Measurements from ENCODE around the gene HSD17B3. TPM values are rescaled to one million over a fixed set of nuclear protein-coding genes. Genes with fewer than 3 reads are reported as not detected.

Gene HSD17B3
- total RNA-seq (1 to 10 TPM in 1 of 7 donors, under 1 TPM in 4, not detected in 2; 0.34 to 1.4 (median 0.82) TPM), polyA plus RNA-seq (1 to 10 TPM in 2 of 3 donors, under 1 TPM in 1; 0.90 to 3.9 (median 1.1) TPM)
- long read RNA-seq, donor 1: 0 reads
- long read RNA-seq, donor 2: 0 reads

GRCh38 chr9:96302021-96302420, at the start of gene HSD17B3:
Gene HSD17B3 (minus strand): TSS chr9:96302176. CDS start chr9:96302104, 72 bp downstream.
- no peak for DNase-seq
- intact Hi-C loops (cut with DNase I; ENCODE audit: low total_unique reads): no loop called here
- Histone ChIP-seq H3K4me1 (no peaks in the 10 kb centered on the region), H3K27ac (no peak within 1 kb of the TSS), H3K9me3 (peaks cover 0 to 9% (median 0%) of the 10 kb centered on the region in 8 donors), H3K4me3 (no peak within 1 kb of the TSS), H3K36me3 (no peaks in the 10 kb centered on the region), H3K27me3 (replicated peaks in 1 of 7) (no peaks in the 10 kb centered on the region)
- no peak for TF ChIP-seq CTCF (IDR thresholded peaks at IDR 0.05 in 8 of 11, conservative IDR thresholded peaks at IDR 0.05 in 3 of 11)
- no peak for TF ChIP-seq POLR2AphosphoS5 (IDR thresholded peaks at IDR 0.05)
- TF ChIP-seq POLR2A (IDR thresholded peaks at IDR 0.05): no peak
- WGBS, 5 donors: 79 to 92% (median 88%) methylated on average over 6 of the region's 6 CpGs

- peaks cover 0 to 9% (median 5%) of the 10 kb centered on the region in 8 donors for H3K9me3 ChIP-seq
- no peak overlapping the region for H3K27ac ChIP-seq
- no peak for DNase-seq
- no peaks in the 10 kb centered on the region for H3K27me3 ChIP-seq (replicated peaks in 1 of 7)
- WGBS, 5 donors: 88 to 98% (median 97%) methylated on average over 1 of the region's 1 CpG
- no peak for TF ChIP-seq POLR2A (IDR thresholded peaks at IDR 0.05)
- TF ChIP-seq POLR2AphosphoS5 (IDR thresholded peaks at IDR 0.05): no peak
- TF ChIP-seq CTCF (IDR thresholded peaks at IDR 0.05 in 8 of 11, conservative IDR thresholded peaks at IDR 0.05 in 3 of 11): no peak
- intact Hi-C loops (cut with DNase I; ENCODE audit: low total_unique reads): no loop called here
- no peak overlapping the region for H3K4me3 ChIP-seq
- no peaks in the 10 kb centered on the region for H3K4me1 ChIP-seq
- peaks cover 0 to 39% (median 4%) of the 10 kb centered on the region in 6 donors for H3K36me3 ChIP-seq
Measured at GRCh38 chr9:96350866-96351265, 48.9 kb upstream of the HSD17B3 start.

GRCh38 chr9:96348261-96348660, 46.3 kb upstream of the HSD17B3 start:
- TF ChIP-seq CTCF (IDR thresholded peaks at IDR 0.05 in 8 of 11, conservative IDR thresholded peaks at IDR 0.05 in 3 of 11): no peak
- TF ChIP-seq POLR2A (IDR thresholded peaks at IDR 0.05): no peak
- no peak for TF ChIP-seq POLR2AphosphoS5 (IDR thresholded peaks at IDR 0.05)
- 88 to 100% (median 96%) methylated on average over 5 of the region's 5 CpGs for whole genome bisulfite sequencing, 5 donors
- H3K27me3 ChIP-seq (replicated peaks in 1 of 7): no peaks in the 10 kb centered on the region
- intact Hi-C loops (cut with DNase I; ENCODE audit: low total_unique reads): no loop called here
- H3K36me3 ChIP-seq: peaks cover 0 to 22% (median 4%) of the 10 kb centered on the region in 6 donors
- H3K4me3 ChIP-seq: no peak overlapping the region
- no peak for DNase-seq
- no peak overlapping the region for H3K27ac ChIP-seq
- peaks cover 0 to 9% (median 5%) of the 10 kb centered on the region in 8 donors for H3K9me3 ChIP-seq
- H3K4me1 ChIP-seq: peaks cover 0 to 5% (median 0%) of the 10 kb centered on the region in 6 donors

- 89 to 97% (median 94%) methylated on average over 9 of the region's 9 CpGs for WGBS, 5 donors
- no peak for DNase-seq
- Histone ChIP-seq H3K9me3 (peaks cover 0 to 9% (median 5%) of the 10 kb centered on the region in 8 donors), H3K27ac (no peak overlapping the region), H3K27me3 (replicated peaks in 1 of 7) (no peaks in the 10 kb centered on the region), H3K36me3 (peaks cover 0 to 28% (median 3%) of the 10 kb centered on the region in 6 donors), H3K4me3 (no peak overlapping the region), H3K4me1 (peaks cover 0 to 5% (median 0%) of the 10 kb centered on the region in 6 donors)
- intact Hi-C loops (cut with DNase I; ENCODE audit: low total_unique reads): no loop called here
- TF ChIP-seq CTCF (IDR thresholded peaks at IDR 0.05 in 8 of 11, conservative IDR thresholded peaks at IDR 0.05 in 3 of 11) (no peak), POLR2AphosphoS5 (IDR thresholded peaks at IDR 0.05) (no peak), POLR2A (IDR thresholded peaks at IDR 0.05) (no peak)
Measured at GRCh38 chr9:96345551-96345950, 43.6 kb upstream of the HSD17B3 start.

Measured in spleen (tissue), 13 donors.